Measurements from ENCODE around the gene NISCH.

- no peak for TF ChIP-seq SUZ12 (IDR thresholded peaks at IDR 0.05)
- TF ChIP-seq BHLHE40 (IDR thresholded peaks at IDR 0.05; ENCODE audit: borderline replicate concordance): no peak
- no peak for TF ChIP-seq FOXA1 (IDR thresholded peaks at IDR 0.05)
- TF ChIP-seq TARDBP (IDR thresholded peaks at IDR 0.05): no peak
- TF ChIP-seq PKNOX1 (IDR thresholded peaks at IDR 0.05): no peak
- no peak for TF ChIP-seq ELF4 (IDR thresholded peaks at IDR 0.05)
- no peak for TF ChIP-seq NFRKB (IDR thresholded peaks at IDR 0.05)
Measured at GRCh38 chr3:52438104-52438376, 17.4 kb upstream of the NISCH start.

All from HEK293T (cell line).